ENCODE data around the gene KIF26A. TPM values are rescaled to one million over a fixed set of nuclear protein-coding genes. Genes with fewer than 3 reads are reported as not detected.
"Not testable (repeated sequence)": the region's sequence is repeated elsewhere in the genome, so short reads cannot be mapped to it uniquely, and the experiment has no call there.

Gene KIF26A
- total and polyA plus RNA-seq, 2 experiments from 2014 or later = 5.6 to 103 TPM

GRCh38 chr14:104225278-104226190, 87.1 kb downstream of the KIF26A start:
- H3K9me2 ChIP-seq (ENCODE audit: insufficient read depth); H3K9me3 Mint-ChIP-seq; H4K20me1 ChIP-seq (replicated peaks; ENCODE audit: insufficient read depth); H3K27me3 Mint-ChIP-seq (ENCODE audit: insufficient read depth, low read depth, poor library complexity); H3K79me2 ChIP-seq (replicated peaks; ENCODE audit: insufficient read depth); ATAC-seq; H3K27ac ChIP-seq (ENCODE audit: low read depth); H3K4me3 ChIP-seq; H3K27ac Mint-ChIP-seq; H3K4me3 Mint-ChIP-seq; H3F3A ChIP-seq (replicated peaks; ENCODE audit: low read depth); H2AFZ ChIP-seq; H3K36me3 ChIP-seq (ENCODE audit: insufficient read depth); H3K36me3 Mint-ChIP-seq (ENCODE audit: low read depth); H3K4me1 ChIP-seq (ENCODE audit: insufficient read depth); H3K27me3 ChIP-seq (ENCODE audit: insufficient read depth): not testable (repeated sequence)
- peak overlapping the region; percentile 38; the same call in 1 of the 2 replicates for H3K4me2 ChIP-seq
- H3K4me1 Mint-ChIP-seq = peaks cover 18% of the 10 kb centered on the region
- peak; percentile 65 for DNase-seq (ENCODE audit: low spot score)

GRCh38 chr14:104226421-104227383, 88.3 kb downstream of the KIF26A start:
- no peak overlapping the region; the same call in 1 of the 2 replicates for H3K4me2 ChIP-seq
- TF ChIP-seq EZH2 (IDR thresholded peaks at IDR 0.05; ENCODE audit: low read depth, unreplicated experiment) (no peak), ZNF114 (CRISPR knock-in tag; IDR thresholded peaks at IDR 0.05) (no peak), ZNF331 (CRISPR knock-in tag; IDR thresholded peaks at IDR 0.05; ENCODE audit: low read depth) (no peak), REST (IDR thresholded peaks at IDR 0.05; ENCODE audit: unreplicated experiment) (no peak), CTCF (conservative IDR thresholded peaks at IDR 0.05; ENCODE audit: low read depth in 2 of 2) (peak in 1 of 2 experiments; percentile 52; a peak in 2 of 4 replicates)
- H3K4me1 ChIP-seq (ENCODE audit: insufficient read depth) = 0 out of 2 replicates have a peak, but pooled peaks cover 8% of the 10 kb centered on the region
- no peak overlapping the region for H3K4me3 Mint-ChIP-seq
- H4K20me1 ChIP-seq (replicated peaks; ENCODE audit: insufficient read depth) = no peaks in the 10 kb centered on the region
- H3K27ac ChIP-seq (ENCODE audit: low read depth) = no peak overlapping the region
- no peaks in the 10 kb centered on the region for H3K9me2 ChIP-seq (ENCODE audit: insufficient read depth)
- H3K27me3 ChIP-seq (ENCODE audit: insufficient read depth) = no peaks in the 10 kb centered on the region
- DNase-seq (ENCODE audit: low spot score) (no peak), ATAC-seq (peak; percentile 11; the same call in 1 of the 3 replicates)
- no peaks in the 10 kb centered on the region for H3K36me3 ChIP-seq (ENCODE audit: insufficient read depth)
- H2AFZ ChIP-seq = no peak overlapping the region
- peaks cover 4% of the 10 kb centered on the region; the same call in 1 of the 3 replicates for H3K9me3 Mint-ChIP-seq
- peaks cover 17% of the 10 kb centered on the region for H3K4me1 Mint-ChIP-seq
- H3K4me3 ChIP-seq = no peak overlapping the region
- no peaks in the 10 kb centered on the region; the same call in 2 of the 3 replicates for H3K36me3 Mint-ChIP-seq (ENCODE audit: low read depth)
- no peaks in the 10 kb centered on the region for H3K79me2 ChIP-seq (replicated peaks; ENCODE audit: insufficient read depth)
- H3K27me3 Mint-ChIP-seq (ENCODE audit: insufficient read depth, low read depth, poor library complexity) = peaks cover 5% of the 10 kb centered on the region
- no peak overlapping the region for H3K27ac Mint-ChIP-seq
- no peaks in the 10 kb centered on the region for H3F3A ChIP-seq (replicated peaks; ENCODE audit: low read depth)
